Neural crest cell (in vitro differentiated cells): ENCODE data around the gene GPATCH3. TPM values are rescaled to one million over a fixed set of nuclear protein-coding genes. Genes with fewer than 3 reads are reported as not detected.
"Not testable (repeated sequence)": the region's sequence is repeated elsewhere in the genome, so short reads cannot be mapped to it uniquely, and the experiment has no call there.

Experiments used
- DNase-seq: peaks from one replicate; pipeline ENCODE4 v3.0.0; 2021; ENCODE audit warnings: low read depth, mixed read lengths, low spot score
- H3K27ac Mint-ChIP-seq: one replicate; pipeline ENCODE4 v1.8.0; 2021; ENCODE audit warnings: mild to moderate bottlenecking, mixed read lengths; ENCODE audit not compliant: unreplicated experiment
- H3K27me3 Mint-ChIP-seq: 2 replicates; pipeline ENCODE4 v1.8.0; 2021; ENCODE audit warnings: low read depth, mild to moderate bottlenecking, mixed read lengths
- H3K36me3 Mint-ChIP-seq: 2 replicates; pipeline ENCODE4 v1.8.0; 2021; ENCODE audit warnings: low read depth, mild to moderate bottlenecking, mixed read lengths
- H3K4me1 Mint-ChIP-seq: 2 replicates; pipeline ENCODE4 v1.8.0; 2021; ENCODE audit warnings: mixed read lengths
- H3K4me3 Mint-ChIP-seq: one replicate; pipeline ENCODE4 v1.8.0; 2021; ENCODE audit warnings: mild to moderate bottlenecking, mixed read lengths
- H3K9me3 Mint-ChIP-seq: 2 replicates; pipeline ENCODE4 v1.8.0; 2021; ENCODE audit warnings: mixed read lengths
- CTCF ChIP-seq: fragments of 200-600 bp; sonication (generic); conservative IDR thresholded peaks from 2 replicates; pipeline ENCODE4 v1.5.0; 2021; ENCODE audit warnings: antibody characterized with exemption, mild to moderate bottlenecking
- total RNA-seq: library from RNA; stranded (reverse); gene quantifications from 2 replicates; pipeline ENCODE4 v1.2.1, GENCODE V29; 2021

Gene GPATCH3
- total RNA-seq, 1 donor from 2014 or later, result 21.3 TPM

GRCh38 chr1:26848499-26848898 is 51.8 kb downstream of the GPATCH3 start:
- no peaks in the 10 kb centered on the region for H3K9me3 Mint-ChIP-seq
- H3K4me3 Mint-ChIP-seq, result no peak overlapping the region
- no peaks in the 10 kb centered on the region for H3K27me3 Mint-ChIP-seq
- H3K4me1 Mint-ChIP-seq, result no peaks in the 10 kb centered on the region
- TF ChIP-seq CTCF, result no peak
- DNase-seq, result no peak
- peak overlapping the region; percentile 43 for H3K27ac Mint-ChIP-seq
- peaks cover 12% of the 10 kb centered on the region for H3K36me3 Mint-ChIP-seq

- H3K27me3 Mint-ChIP-seq, H3K4me1 Mint-ChIP-seq, H3K4me3 Mint-ChIP-seq, DNase-seq, H3K36me3 Mint-ChIP-seq, H3K9me3 Mint-ChIP-seq: not testable (repeated sequence)
- peak overlapping the region; percentile 57 for H3K27ac Mint-ChIP-seq
These were observed 52.4 kb downstream of the GPATCH3 start for GRCh38 chr1:26847826-26848225.

GRCh38 chr1:26844424-26845196 is 55.7 kb downstream of the GPATCH3 start:
- H3K27ac Mint-ChIP-seq, result no peak overlapping the region
- TF ChIP-seq CTCF, result no peak
- no peaks in the 10 kb centered on the region for H3K4me1 Mint-ChIP-seq
- H3K9me3 Mint-ChIP-seq, result no peaks in the 10 kb centered on the region
- H3K27me3 Mint-ChIP-seq, result no peaks in the 10 kb centered on the region
- DNase-seq, result no peak
- H3K4me3 Mint-ChIP-seq, result no peak overlapping the region
- H3K36me3 Mint-ChIP-seq, result peaks cover 4% of the 10 kb centered on the region

Other genes with a start within 250 kb of the GPATCH3 start
- 155 and 160 TPM in 2 replicates for gene ARID1A, start 204.5 kb downstream of the GPATCH3 start, total RNA-seq
- gene PIGV, start 112.5 kb downstream of the GPATCH3 start, total RNA-seq, result 8.7 and 11.1 TPM in 2 replicates
- gene ZDHHC18, start 73.8 kb downstream of the GPATCH3 start, total RNA-seq, result 41.7 and 44.3 TPM in 2 replicates
- gene SFN, start 37.3 kb downstream of the GPATCH3 start, total RNA-seq, result 0.30 TPM in 1 of 2 replicates, not detected in the other
- gene GPN2, start 10.2 kb downstream of the GPATCH3 start, total RNA-seq, result 28.5 and 31.7 TPM in 2 replicates
- gene NR0B2, start 13.5 kb upstream of the GPATCH3 start, total RNA-seq, result not detected in 2 replicates
- 96.1 and 102 TPM in 2 replicates for gene NUDC, start 21.3 kb upstream of the GPATCH3 start, total RNA-seq
- not detected in 2 replicates for gene KDF1, start 60.0 kb upstream of the GPATCH3 start, total RNA-seq
- gene TRNP1, start 93.2 kb upstream of the GPATCH3 start, total RNA-seq, result 16.7 and 18.7 TPM in 2 replicates
- gene TENT5B, start 112.4 kb upstream of the GPATCH3 start, total RNA-seq, result 10.1 and 11.0 TPM in 2 replicates